Right lobe of liver (tissue), 6 donors: ENCODE measurements around the gene P2RY13. TPM values are rescaled to one million over a fixed set of nuclear protein-coding genes. Genes with fewer than 3 reads are reported as not detected.

Source experiments
- ATAC-seq, 4 donors: fragments of 200-7000 bp; cut with Tn5 transposase; one replicate each; pipeline ENCODE4 v1.9.1; 2020; ENCODE audit warnings: mild to moderate bottlenecking in 4 of 4, moderate library complexity in 4 of 4
- DNase-seq, 3 donors: peaks; one replicate each; pipeline ENCODE4 v3.0.0-alpha.2; 2020
- H3K27ac ChIP-seq, 3 donors: fragments of 200-600 bp; one replicate each; pipeline ENCODE4 v1.8.0; 2022
- H3K27me3 ChIP-seq, 2 donors: fragments of 200-600 bp; one replicate each; pipeline ENCODE4 v1.8.0; 2022
- H3K36me3 ChIP-seq, 4 donors: fragments of 200-600 bp; sonication (generic) in 1 of 4; one replicate each; pipeline versions ENCODE4 v1.5.1 to v1.8.0; 2017 to 2022; ENCODE audit warnings: control low read depth in 1 of 4
- H3K4me1 ChIP-seq, 4 donors: fragments of 200-600 bp; sonication (generic) in 1 of 4; one replicate each; pipeline versions ENCODE4 v1.5.1 to v1.8.0; 2017 to 2022; ENCODE audit warnings: control low read depth in 1 of 4
- H3K4me3 ChIP-seq, 3 donors: fragments of 200-600 bp; one replicate each; pipeline ENCODE4 v1.8.0; 2022
- H3K9me3 ChIP-seq, 4 donors: fragments of 200-600 bp; sonication (generic) in 1 of 4; one replicate each; pipeline versions ENCODE4 v1.5.1 to v1.8.0; 2017 to 2022; ENCODE audit warnings: control low read depth in 1 of 4
- CTCF ChIP-seq, 4 donors: fragments of 200-600 bp in 3 of 4; fragments of 450-650 bp in 1 of 4; IDR thresholded peaks; one replicate each; pipeline versions ENCODE4 v1.5.1 to v1.8.0; 2016 to 2022; ENCODE audit warnings: antibody characterized with exemption in 4 of 4, mild to moderate bottlenecking in 2 of 4
- POLR2A ChIP-seq: fragments of 450-650 bp; IDR thresholded peaks from one replicate; pipeline ENCODE4 v1.6.1; 2017; ENCODE audit warnings: antibody characterized with exemption, mild to moderate bottlenecking
- WGBS: methylation state at CpG from one replicate; pipeline ENCODE4 v1.1.6; 2018; ENCODE audit warnings: low coverage, low lambda C conversion rate; ENCODE audit not compliant: insufficient coverage; ENCODE audit errors: missing lambda C conversion rate; 5-methylcytosine and 5-hydroxymethylcytosine counted together
- intact Hi-C, 2 donors: fragments of 100-400 bp; cut with DNase I; formaldehyde crosslinking; loops; one replicate each; pipeline versions ENCODE4 v1.11.2 to v1.14.1; 2022
- total RNA-seq, 6 experiments: library from RNA; depleted of rRNA in 2 of 6; stranded (reverse); fragments of >200 nt in 2 of 6; fragmentation: NEBNext Ultra II Directional in 3 of 6; extraction: Animal tissue kit (Norgen Biotek cat#: 25700) in 3 of 6; gene quantifications; one replicate each; pipeline versions ENCODE4 v1.1.0 to v1.2.4, GENCODE V29; 2016 to 2023
- donor health status: DM: no; HTN: yes; CAD: no.
- donor health status: DM: no; HTN: no; CAD: no.
- donor health status: DM: no; HTN: no; CAD: no.
- donor health status: DM: no; HTN: yes; CAD: no.
- donor health status: DM: no; HTN: yes; CAD: no.

The P2RY13 gene
- total RNA-seq, 6 experiments from 2014 or later: 0.95 to 4.8 (median 1.9) TPM

- WGBS: 59% methylated on average over 4 of the region's 4 CpGs
- H3K36me3 ChIP-seq: no peaks in the 10 kb centered on the region
- no peaks in the 10 kb centered on the region for H3K9me3 ChIP-seq
- intact Hi-C loops: no loop called here
- no peaks in the 10 kb centered on the region for H3K27me3 ChIP-seq
- no peak for DNase-seq
- H3K27ac ChIP-seq: no peak overlapping the region
- no peak for TF ChIP-seq CTCF (IDR thresholded peaks at IDR 0.05)
- no peak for TF ChIP-seq POLR2A
- no peaks in the 10 kb centered on the region for H3K4me1 ChIP-seq
- H3K4me3 ChIP-seq: no peak overlapping the region
- peak in 1 of 4 donors; percentile 16 for ATAC-seq
Measured at GRCh38 chr3:151330379-151330778, 1.0 kb upstream of the P2RY13 start.

DNA sequence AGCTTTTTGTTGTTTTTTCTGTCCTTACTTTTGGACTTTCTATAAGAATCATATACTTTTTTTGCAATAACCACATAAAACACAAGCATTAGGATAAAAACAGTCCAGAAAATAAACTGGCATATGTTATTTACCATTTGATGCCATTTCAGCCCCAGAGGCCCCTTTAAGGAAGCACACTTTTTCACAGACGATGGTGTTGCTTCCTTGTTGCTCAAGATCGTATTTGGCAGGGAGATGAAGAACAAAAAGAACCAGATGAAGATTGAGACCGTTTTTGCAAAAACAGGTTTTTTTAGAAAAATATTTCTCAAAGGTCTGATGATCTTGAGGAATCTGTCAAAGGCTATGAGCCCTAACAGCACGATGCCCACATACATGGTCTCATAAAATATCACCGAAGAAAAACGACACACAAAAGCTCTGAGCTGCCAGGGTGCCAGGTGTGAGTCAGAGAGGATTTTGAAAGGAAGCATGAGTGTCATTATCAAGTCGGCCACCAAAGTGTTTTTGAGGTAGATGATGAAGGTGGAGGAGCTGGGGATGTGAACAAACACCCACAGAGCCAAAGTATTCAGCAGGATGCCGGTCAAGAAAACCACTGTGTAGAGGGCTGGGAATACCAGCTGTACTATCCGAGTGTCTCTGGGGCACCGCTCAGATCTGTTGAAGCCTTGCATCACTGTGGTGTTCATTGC lies 902 bp downstream of the P2RY13 start:
- H3K27ac ChIP-seq: peak overlapping the region in 1 of 3 donors; percentile 10
- TF ChIP-seq CTCF (IDR thresholded peaks at IDR 0.05) (no peak), POLR2A (no peak)
- ATAC-seq: peak in 2 of 4 donors; percentile 36 to 39
- no peaks in the 10 kb centered on the region for H3K36me3 ChIP-seq
- no peaks in the 10 kb centered on the region for H3K4me1 ChIP-seq
- no peaks in the 10 kb centered on the region for H3K9me3 ChIP-seq
- no peaks in the 10 kb centered on the region for H3K27me3 ChIP-seq
- H3K4me3 ChIP-seq: peak overlapping the region in 2 of 3 donors; percentile 7 to 35
- no peak for DNase-seq
- intact Hi-C loops: no loop called here
- WGBS: 40% methylated on average over 10 of the region's 10 CpGs

DNA sequence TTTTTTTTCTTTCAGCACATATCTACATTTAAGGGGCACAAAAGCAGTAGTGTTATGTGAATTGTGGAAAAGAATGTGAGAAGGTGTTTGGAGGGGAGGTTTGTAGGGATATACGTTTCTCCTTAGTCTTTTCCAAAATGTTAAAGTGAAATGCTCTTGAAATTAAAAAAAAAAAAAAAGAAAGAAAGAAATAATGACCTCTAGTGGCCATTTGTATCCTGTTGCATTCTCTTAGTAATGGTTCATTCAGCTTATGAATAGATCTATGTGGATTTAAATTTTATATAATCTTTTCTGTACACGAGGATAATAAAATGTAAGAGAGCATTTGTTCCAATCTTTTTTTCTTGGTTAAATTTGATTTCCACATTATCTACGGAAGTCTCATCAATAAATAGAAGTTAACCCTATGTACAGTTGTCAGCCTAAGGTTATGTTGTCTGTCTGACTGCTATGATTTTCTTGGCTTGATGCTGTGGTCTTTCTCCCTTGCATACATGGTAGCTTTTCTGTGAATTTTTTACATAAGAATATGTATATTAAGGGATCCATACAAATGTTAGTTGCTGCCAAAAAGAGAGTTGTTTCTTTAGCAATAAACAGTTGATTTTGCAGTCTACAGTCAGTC lies 1.7 kb downstream of the P2RY13 start:
- intact Hi-C loops: no loop called here
- no peaks in the 10 kb centered on the region for H3K27me3 ChIP-seq
- no peaks in the 10 kb centered on the region for H3K9me3 ChIP-seq
- no peaks in the 10 kb centered on the region for H3K4me1 ChIP-seq
- DNase-seq (no peak), ATAC-seq (peak; percentile 38 to 54 (median 45))
- H3K36me3 ChIP-seq: no peaks in the 10 kb centered on the region
- 3% methylated on average over 3 of the region's 3 CpGs for WGBS
- peak overlapping the region in 2 of 3 donors; percentile 7 to 9 for H3K4me3 ChIP-seq
- no peak overlapping the region for H3K27ac ChIP-seq
- TF ChIP-seq CTCF (IDR thresholded peaks at IDR 0.05) (peak; percentile 31 to 70 (median 68)), POLR2A (no peak)

- Histone ChIP-seq H3K9me3 (no peaks in the 10 kb centered on the region), H3K4me3 (no peak overlapping the region), H3K27me3 (no peaks in the 10 kb centered on the region), H3K4me1 (no peaks in the 10 kb centered on the region), H3K36me3 (no peaks in the 10 kb centered on the region), H3K27ac (no peak overlapping the region)
- TF ChIP-seq CTCF (IDR thresholded peaks at IDR 0.05): no peak
- TF ChIP-seq POLR2A: no peak
- WGBS: 50% methylated on average over 1 of the region's 1 CpG
- DNase-seq (no peak), ATAC-seq (peak; percentile 26 to 60 (median 43))
- intact Hi-C loops: no loop called here
Measured at GRCh38 chr3:151322511-151322910, 6.8 kb downstream of the P2RY13 start.
